GM10266 (cell line): Measurements from ENCODE around the gene SEPHS2.
"Not testable (repeated sequence)": the region's sequence is repeated elsewhere in the genome, so short reads cannot be mapped to it uniquely, and the experiment has no call there.

Experiments used
- DNase-seq: peaks from one replicate; pipeline ENCODE4 v3.0.0; 2012; ENCODE audit errors: extremely low spot score
- CTCF ChIP-seq: IDR thresholded peaks from 2 replicates; pipeline ENCODE4 v1.5.1; 2012; ENCODE audit warnings: mild to moderate bottlenecking, low read depth; ENCODE audit not compliant: control insufficient read depth, insufficient read depth; ENCODE audit errors: missing control alignments

Gene SEPHS2

GRCh38 chr16:30488764-30489605, 43.3 kb upstream of the SEPHS2 start:
- DNase-seq, result no peak
- no peak for TF ChIP-seq CTCF

- no peak for TF ChIP-seq CTCF
- no peak for DNase-seq
These were observed 40.3 kb upstream of the SEPHS2 start for GRCh38 chr16:30485818-30486436.

GRCh38 chr16:30484887-30485286, 39.2 kb upstream of the SEPHS2 start:
- TF ChIP-seq CTCF, result no peak
- DNase-seq, result no peak

- no peak for TF ChIP-seq CTCF
- no peak for DNase-seq
These were observed 36.7 kb upstream of the SEPHS2 start for GRCh38 chr16:30482366-30482765.

GRCh38 chr16:30481381-30481780, 35.7 kb upstream of the SEPHS2 start:
- no peak for DNase-seq
- no peak for TF ChIP-seq CTCF

GRCh38 chr16:30478766-30479478, 33.2 kb upstream of the SEPHS2 start:
- no peak for DNase-seq

GRCh38 chr16:30477773-30478172, 32.1 kb upstream of the SEPHS2 start:
- not testable (repeated sequence) for DNase-seq

More at GRCh38 chr16:30478766-30479478, 33.2 kb upstream of the SEPHS2 start:
- no peak for TF ChIP-seq CTCF
